ENCODE results near the gene KIF25.

The KIF25 gene

GRCh38 chr6:167978607-167979006, 18.9 kb upstream of the KIF25 start:
- no peak for TF ChIP-seq CTCF (IDR thresholded peaks at IDR 0.05; ENCODE audit: insufficient read depth, low read depth, low read length, missing control alignments)
- H3K4me3 ChIP-seq (ENCODE audit: low read depth, low read length) = no peak overlapping the region
- DNase-seq (ENCODE audit: low read depth) = no peak

GRCh38 chr6:167979436-167980139, 17.9 kb upstream of the KIF25 start:
- TF ChIP-seq CTCF (IDR thresholded peaks at IDR 0.05; ENCODE audit: insufficient read depth, low read depth, low read length, missing control alignments) = no peak
- DNase-seq (ENCODE audit: low read depth) = no peak
- H3K4me3 ChIP-seq (ENCODE audit: low read depth, low read length) = no peak overlapping the region

GRCh38 chr6:167980911-167981580, 16.4 kb upstream of the KIF25 start:
- TF ChIP-seq CTCF (IDR thresholded peaks at IDR 0.05; ENCODE audit: insufficient read depth, low read depth, low read length, missing control alignments) = no peak
- H3K4me3 ChIP-seq (ENCODE audit: low read depth, low read length) = no peak overlapping the region
- no peak for DNase-seq (ENCODE audit: low read depth)

- no peak for TF ChIP-seq CTCF (IDR thresholded peaks at IDR 0.05; ENCODE audit: insufficient read depth, low read depth, low read length, missing control alignments)
- no peak overlapping the region for H3K4me3 ChIP-seq (ENCODE audit: low read depth, low read length)
- no peak for DNase-seq (ENCODE audit: low read depth)
These were observed 15.5 kb upstream of the KIF25 start for GRCh38 chr6:167981916-167982462.

GRCh38 chr6:167984144-167984719, 13.2 kb upstream of the KIF25 start:
- no peak for TF ChIP-seq CTCF (IDR thresholded peaks at IDR 0.05; ENCODE audit: insufficient read depth, low read depth, low read length, missing control alignments)
- DNase-seq (ENCODE audit: low read depth) = no peak
- H3K4me3 ChIP-seq (ENCODE audit: low read depth, low read length) = no peak overlapping the region

GRCh38 chr6:167984876-167985604, 12.4 kb upstream of the KIF25 start:
- H3K4me3 ChIP-seq (ENCODE audit: low read depth, low read length) = no peak overlapping the region
- no peak for DNase-seq (ENCODE audit: low read depth)

More at GRCh38 chr6:167984876-167985604, 12.4 kb upstream of the KIF25 start:
- TF ChIP-seq CTCF (IDR thresholded peaks at IDR 0.05; ENCODE audit: insufficient read depth, low read depth, low read length, missing control alignments) = no peak

All from GM12865 (cell line).